Amygdala (tissue), 56 donors: ENCODE results near the gene ELFN2.
A peak's percentile ranks its signal among the peaks of the same experiment; 100 is the strongest.
"Not testable (repeated sequence)": the region's sequence is repeated elsewhere in the genome, so short reads cannot be mapped to it uniquely, and the experiment has no call there.

Experiments used
- DNase-seq, 56 donors: peaks; one replicate each; lab custom pipeline; 2025; lab: John Stamatoyannopoulos, UW

The ELFN2 gene, protein sequence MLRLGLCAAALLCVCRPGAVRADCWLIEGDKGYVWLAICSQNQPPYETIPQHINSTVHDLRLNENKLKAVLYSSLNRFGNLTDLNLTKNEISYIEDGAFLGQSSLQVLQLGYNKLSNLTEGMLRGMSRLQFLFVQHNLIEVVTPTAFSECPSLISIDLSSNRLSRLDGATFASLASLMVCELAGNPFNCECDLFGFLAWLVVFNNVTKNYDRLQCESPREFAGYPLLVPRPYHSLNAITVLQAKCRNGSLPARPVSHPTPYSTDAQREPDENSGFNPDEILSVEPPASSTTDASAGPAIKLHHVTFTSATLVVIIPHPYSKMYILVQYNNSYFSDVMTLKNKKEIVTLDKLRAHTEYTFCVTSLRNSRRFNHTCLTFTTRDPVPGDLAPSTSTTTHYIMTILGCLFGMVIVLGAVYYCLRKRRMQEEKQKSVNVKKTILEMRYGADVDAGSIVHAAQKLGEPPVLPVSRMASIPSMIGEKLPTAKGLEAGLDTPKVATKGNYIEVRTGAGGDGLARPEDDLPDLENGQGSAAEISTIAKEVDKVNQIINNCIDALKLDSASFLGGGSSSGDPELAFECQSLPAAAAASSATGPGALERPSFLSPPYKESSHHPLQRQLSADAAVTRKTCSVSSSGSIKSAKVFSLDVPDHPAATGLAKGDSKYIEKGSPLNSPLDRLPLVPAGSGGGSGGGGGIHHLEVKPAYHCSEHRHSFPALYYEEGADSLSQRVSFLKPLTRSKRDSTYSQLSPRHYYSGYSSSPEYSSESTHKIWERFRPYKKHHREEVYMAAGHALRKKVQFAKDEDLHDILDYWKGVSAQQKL

DNA sequence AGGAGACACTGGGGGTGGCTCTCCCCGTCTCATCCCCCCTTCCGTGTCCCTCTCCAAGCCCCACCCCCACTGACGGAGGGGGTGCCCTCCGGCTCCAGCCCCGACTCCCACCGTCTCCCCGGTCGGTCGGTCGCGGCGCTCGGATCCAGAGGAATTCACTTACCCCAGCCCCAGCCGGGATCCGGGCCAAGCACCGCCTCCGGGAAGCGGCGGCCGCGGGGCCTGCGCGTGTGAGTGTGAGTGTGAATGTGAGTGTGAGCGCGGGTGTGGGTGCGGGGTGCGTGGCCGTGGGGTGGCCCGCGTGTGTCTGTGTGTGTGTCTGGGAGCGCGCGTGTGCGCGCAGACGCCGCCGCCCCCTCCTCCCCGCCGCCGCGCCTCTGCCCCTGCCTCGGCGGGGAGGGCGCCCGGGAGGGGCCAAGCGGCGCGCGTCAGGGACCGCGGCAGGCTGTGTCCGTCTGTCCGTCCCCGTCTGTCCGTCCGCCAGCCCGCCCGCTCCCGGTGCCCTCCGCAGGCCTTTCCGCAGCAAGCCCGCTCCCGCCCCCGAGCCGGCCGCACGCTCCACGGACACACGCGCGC is at the start of gene ELFN2:
ELFN2 (minus strand) TSS at position 345 of the 576 bp plus-strand sequence. CDS start 51,945 bp downstream, outside the sequence.
- DNase-seq = peak in 7 of 56 donors; percentile 16 to 37 (median 33)

DNA sequence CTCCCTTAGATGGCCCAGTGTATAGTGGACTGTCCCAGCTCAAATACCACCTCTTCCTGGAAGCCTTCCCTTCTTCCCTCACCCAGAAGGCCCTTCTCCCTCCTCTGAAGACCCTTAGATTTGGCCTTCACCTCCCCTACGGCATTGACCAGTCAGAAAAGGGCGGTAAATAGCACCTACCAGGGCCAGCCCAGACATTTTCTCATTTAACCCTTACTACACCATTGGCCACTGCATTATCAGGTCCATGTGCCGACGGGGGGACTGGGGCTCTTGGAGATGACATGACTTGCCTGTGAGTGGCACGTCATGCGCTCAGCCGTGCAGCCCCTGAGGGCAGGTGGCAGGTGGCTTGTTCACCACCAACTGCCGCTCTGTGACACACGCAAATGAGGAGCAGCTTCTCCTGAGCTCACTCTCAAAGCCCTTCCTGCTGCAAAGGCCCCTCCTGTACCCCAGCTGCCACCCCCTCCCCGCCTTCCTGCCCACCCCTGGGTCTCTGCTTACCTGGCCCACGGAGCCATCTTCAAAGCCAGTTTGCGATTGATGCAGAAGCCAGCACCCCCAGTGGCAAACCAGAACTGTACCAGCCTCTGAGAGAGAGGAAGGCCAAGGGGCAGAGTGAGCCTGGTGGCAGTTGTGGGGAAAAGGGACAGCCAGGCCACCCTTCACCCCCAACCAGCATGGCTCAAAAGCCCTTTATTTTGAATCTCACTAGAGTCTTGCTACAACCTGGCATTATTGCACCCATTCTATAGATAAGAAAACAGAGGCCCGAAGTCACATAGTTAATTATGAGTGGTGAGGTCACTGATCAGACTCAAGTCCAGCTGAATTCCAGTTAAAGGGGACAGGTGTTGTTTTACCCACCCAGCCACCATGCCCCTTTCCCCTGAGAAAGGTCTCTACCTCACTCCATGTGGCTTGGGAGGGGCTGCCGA is 49.4 kb upstream of the ELFN2 start:
- DNase-seq = no peak

DNA sequence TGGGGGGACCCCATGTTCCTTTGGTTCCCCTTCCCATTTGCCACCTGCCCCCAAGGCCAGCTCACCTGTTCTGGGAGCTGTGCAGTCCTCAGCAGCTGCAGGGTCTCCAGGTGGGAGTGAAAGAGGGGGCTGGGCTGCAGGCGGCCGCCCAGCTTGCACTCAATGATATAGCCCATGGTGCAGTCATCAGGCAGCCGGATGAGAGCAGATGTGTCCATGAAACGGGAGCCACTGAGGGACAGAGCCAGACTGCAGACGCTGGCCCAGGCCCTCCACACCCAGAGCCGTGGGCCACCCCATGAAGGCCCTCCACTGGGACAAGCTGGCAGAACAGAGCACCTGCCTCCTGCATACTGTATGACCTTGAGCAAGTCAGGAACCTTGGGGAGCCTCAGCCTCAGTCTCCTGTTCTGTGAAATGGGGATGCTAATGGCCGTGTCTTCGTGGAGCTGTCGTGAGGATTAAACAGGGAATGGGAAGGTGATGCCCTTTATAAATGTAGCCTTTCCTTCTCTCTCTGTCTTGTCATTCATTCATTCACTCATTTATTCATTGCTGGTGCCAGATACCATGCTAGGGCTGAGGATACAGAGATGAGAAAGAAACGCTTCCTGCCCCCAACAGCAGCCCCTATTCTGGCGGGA is 47.3 kb upstream of the ELFN2 start:
- DNase-seq = no peak

DNA sequence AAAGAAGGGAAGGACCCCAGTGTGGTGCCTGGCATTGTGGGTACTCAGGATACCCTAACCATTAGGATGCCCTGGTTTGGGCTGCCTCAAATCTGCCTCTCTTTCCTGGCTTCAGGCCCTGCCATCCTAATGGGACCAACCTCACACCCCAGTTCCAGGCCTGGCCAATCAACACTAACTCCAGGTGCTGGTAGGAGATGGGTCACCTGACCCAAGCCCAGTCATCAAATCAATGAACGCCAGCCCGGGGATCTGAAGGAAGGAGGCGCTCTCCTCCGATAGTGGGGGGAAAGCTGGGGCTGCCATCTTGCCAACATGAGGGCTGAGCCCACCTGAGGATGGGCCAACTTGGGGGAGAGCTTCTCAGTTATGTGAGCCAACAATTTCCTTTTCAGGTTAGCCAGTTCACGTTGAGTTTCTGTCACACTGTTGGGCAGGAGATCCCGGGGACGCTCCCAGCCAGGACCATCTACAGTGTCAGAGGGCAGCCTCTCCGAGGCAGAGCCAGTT is 46.2 kb upstream of the ELFN2 start:
- no peak for DNase-seq

DNA sequence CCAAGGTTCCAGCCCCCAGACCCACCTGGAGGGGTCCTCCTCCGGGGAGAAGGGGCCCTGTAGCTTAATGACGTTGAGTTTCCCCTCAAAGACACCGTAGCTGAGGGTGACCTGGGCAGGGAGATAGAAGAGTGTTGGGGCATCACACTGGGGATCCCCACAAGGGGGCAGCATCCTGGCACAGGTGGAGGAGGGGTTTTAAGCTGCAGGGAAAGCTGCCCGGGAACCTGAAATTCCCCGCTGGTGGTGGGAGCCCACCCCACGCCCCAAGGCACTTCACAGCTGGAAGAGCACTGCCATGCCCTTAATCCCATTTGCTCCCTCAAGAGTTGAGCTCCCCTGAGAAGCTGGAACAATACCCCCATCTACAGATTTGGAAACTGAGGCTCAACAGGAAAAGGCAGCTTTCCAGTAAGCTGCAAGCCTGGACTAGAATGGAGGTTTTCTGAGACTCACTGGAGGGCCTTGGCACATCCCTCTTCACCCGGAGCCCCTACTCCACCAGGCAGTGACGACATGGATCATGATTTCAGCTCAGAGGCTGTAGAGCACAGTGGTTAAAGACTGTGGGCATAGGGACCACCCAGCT is 45.2 kb upstream of the ELFN2 start:
- no peak for DNase-seq

DNA sequence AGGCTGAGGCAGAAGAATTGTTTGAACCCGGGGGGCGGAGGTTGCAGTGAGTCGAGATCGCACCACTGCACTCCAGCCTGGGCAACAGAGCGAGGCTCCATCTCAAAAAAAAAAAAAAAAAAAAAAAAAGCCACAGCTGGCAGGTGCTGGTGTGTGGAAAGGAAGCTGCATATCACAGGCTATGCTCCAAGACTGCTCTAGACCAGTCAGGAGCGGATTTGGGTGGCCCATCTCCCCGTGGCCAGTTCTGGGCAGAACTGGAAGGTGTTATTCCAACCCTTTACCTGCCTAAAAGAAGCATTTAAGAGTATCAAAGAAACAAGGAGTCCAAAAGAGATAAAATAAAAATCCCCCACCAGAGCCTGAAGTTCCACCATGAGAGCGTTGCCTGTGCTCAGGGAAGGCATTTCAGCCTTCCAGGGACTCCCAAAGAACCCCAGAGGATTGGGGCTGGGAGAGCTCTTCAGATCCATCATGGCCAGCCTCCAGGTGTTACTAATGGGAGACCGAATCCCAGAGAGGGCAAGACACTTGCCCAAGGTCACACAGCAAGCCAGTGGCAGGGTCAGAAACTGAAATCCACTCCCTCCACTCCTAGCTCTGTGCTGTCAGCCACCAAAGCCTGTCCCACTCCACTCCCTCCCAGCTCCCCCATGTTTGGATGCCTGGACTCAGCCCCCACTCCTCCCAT is 44.6 kb upstream of the ELFN2 start:
- no peak for DNase-seq

DNA sequence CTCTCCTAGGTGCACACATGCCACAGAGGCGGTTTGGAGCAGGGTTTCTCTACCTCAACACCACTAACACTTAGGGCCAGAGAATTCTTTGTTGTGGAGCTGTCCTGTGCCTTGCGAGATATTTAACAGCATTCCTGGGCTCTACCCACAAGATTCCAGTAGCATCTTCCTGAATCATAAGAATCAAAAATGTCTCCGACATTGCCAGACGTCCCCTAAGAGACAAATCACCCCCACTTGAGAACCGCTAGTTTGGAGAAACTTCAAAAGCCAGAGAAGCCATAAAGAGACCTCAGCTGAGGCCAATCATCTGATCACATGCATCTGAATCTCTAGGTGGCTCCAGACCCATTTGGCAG is 42.8 kb upstream of the ELFN2 start:
- DNase-seq = no peak

DNA sequence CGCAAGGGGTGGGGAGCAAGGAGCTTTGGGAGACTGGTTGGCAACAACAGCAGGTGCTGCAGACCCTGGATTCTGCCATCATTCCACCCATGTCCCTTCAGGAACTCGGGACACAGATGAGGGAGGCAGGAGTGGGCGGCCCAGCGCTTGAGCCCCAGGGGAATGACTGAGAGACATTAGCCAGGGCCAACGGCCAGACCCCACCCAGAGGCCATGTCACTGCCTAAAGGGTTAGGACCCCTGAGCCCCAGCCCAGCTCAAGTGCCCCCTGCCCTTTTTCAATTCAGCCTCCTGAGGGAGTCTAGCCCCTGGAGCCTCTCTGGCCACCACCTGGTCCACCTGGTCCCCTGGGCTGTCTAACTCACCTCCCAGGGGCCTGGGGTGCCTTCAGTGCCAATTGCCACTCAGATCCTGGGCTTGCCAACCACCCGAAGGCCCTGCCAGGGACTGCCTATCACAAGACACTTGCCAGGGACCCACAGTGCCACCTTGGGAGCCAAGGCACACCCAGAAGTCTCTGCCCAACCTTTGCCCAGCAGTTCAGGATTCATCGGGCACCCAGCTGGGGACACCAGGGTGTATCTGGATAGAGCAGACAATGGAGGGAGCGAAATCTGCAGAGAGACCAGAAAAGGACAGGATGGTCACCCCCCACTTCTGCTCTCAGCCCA is 42.3 kb upstream of the ELFN2 start:
- DNase-seq = no peak

DNA sequence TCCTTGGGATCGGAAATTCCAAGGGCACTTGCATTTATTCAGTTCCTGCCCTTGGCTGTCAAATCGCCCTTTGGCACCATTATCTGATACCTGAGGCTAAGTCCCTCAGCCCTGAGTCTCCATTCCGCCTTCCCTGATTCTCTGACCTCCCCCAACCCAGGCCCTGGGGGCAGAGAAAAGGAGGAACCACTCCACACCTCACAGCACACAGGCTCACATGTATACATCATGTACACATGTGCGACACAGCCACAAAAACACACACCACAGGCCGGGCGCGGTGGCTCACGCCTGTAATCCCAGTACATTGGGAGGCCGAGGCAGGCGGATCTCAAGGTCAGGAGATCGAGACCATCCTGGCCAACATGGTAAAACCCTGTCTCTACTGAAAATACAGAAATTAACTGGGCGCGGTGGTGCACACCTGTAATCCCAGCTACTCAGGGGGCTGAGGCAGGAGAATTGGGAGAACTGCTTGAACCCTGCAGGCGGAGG is 41.0 kb upstream of the ELFN2 start:
- DNase-seq = not testable (repeated sequence)

DNA sequence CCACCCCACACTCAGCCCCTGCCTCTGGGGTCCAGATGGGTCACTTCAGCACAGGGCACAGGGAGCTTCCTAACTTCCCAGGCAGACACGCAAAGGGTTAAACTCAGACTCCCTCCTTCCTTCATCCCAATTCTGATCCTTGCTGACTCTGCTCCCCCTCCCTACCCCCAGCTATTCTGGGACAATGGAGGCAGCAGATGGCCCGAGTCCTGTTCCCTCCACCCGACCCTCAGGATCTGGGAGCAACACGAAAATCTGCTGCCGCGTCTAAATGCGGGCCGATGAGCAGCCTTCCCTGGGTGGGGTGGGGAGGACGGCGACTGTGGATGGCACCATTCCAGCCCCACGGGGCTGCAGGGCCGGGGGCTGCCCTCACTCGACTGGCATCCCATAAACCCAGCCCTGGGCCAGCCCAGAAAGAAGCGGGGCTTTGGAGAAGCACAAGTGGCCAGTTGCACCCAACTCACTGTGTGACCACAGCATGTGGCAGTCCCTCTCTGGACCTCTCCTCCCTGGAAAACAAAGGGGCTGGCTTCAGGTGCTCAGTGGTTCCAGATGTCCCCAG is 40.2 kb upstream of the ELFN2 start:
- DNase-seq = no peak

DNA sequence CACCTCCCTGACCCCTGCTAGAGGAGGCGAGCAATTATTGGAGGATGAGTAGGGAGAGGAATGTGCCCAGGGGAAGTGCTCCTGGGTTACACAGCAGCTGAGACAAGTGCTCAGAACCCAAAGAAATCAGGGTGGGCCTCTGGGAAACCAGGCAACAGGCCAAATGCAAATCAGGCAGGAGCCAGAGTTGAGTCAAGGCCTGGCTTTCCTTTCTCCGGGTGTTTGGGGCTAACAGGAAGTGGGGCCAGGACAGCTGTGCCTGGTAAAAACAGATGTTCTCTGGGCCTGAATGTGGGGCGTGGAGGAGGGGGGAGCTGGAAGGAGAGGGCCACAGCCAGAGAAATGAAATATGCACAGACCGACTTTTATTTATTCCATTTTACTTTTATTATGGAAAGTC is 36.9 kb upstream of the ELFN2 start:
- no peak for DNase-seq

DNA sequence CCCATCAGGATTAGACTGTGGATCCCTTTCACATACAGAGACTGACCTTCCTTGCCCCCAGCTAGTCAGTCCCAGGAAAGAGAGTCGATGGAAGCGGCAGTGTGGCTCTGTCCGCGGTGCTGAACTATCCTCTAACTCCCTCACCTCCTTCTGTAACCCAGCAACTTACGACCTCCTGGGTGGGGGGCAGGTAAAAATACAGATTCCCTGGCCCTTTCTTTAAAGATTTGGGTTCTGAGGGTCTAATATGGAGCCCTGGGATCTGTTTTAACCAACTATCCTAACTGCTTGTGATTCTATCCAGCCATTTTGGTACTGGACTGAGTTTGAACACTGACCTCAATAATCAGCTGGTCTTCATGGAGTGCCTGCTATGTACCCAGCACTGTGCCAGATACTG is 35.7 kb upstream of the ELFN2 start:
- no peak for DNase-seq

DNA sequence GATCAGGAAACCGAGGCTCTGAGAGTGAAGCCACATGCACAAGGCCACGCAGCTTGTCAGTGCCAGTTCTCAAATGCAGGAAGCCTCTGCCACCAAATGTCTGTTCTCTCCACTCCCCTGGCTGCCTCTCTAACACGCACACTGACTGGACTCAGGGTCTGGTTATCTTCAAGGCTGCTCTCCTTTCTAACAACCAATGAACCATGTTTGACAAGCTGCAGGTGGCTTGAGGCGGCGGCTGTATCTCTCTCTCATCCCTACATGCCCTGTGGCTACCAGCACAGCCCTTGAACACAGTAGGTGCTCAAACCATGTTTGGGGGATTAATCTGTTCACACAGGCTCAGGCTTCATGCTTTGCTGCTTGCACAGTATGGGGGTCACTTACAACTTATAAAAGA is 35.2 kb upstream of the ELFN2 start:
- DNase-seq = no peak

DNA sequence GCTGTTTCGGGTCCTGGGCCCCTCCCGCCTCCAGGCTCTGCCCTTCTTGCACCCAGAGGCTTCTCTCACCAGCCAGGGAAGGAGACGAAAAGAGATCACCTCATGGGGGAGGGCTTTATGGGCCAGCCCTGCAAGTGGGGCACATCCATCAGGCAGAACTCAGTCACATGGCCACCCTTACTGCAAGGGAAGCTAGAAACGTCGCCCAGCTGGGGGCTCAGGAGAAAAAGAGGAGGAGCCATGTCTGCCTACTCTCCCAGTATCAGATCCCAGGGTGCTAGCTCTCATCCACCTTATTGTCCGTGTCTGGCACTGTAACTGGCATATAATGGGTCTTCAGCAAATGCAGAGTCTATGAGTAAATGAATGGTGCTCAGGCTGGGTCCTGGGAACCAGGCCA is 34.7 kb upstream of the ELFN2 start:
- no peak for DNase-seq

DNA sequence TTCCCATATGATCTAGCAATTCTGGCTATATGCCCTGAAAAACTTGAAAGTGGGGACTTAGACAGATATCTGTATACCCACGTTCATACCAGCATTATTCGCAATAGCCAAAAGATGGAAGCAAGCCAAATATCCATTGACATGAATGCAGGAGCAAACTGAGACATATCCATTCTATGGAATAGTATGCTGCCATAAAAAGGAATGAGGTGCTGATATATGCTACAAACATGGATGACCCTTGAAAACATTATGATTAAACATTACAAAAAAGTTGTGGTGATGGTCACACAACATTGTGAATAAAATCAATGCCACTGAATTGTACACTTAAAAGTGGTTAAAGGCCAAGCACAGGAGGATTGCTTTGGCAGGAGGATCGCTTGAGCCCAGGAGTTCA is 33.4 kb upstream of the ELFN2 start:
- no peak for DNase-seq

DNA sequence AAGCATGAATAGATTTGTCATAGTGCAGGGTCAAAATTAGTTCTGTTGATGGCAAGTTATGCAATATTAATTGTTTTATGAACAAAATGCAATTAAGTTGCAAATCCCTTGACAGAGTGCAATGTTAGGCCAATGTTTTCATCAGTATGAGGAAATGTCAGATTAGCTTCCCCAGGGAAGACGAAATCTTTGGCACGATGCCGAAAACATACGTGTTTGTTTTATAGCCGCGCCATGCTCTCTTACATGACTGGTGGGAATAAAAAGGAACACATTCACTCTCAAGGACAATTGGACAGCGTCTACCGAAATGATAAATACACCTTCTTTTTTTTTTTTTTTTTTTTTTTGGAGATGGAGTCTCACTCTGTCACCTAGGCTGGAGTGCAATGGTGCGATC is 31.9 kb upstream of the ELFN2 start:
- no peak for DNase-seq

DNA sequence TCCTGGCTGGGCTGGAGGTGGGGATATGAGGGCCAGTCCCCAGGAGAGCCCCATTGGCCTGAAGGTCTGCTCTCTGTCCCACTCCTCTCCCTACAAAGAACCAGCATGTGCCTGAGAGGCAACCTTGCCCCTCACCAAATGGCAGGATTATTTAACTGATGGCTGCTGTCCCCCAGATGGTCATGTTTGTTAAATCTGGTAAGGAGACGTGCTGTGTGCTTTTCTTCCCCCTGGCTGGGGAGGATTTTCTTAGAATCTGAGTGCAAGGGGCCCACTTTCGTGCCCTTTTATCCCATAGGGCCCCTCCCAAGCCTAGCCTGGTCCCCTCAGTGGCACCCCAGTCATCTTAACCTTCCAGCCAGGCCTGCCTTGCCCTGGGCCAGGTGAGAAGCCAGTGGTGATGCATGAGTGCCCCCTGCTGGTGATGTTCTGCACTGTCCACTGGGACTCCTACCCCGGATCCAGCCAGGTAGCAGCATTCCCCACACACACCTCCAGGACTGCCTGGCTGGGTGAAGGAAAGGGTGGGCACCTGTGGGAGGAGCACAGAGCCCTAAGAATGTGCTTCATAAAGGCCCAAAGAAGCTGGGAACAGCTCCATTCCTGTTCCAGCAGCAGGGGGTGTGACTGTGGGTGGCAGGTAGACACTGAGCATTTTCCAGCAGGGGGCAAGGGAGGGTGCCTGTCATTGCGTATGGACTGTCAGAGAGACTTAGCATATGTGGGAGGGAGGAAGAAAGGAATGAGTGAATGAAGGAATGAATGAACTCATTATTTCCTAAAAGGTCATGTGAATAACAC is 30.0 kb upstream of the ELFN2 start:
- peak in 41 of 56 donors; percentile 5 to 74 (median 26) for DNase-seq
